Activated T-cell treated with anti-CD3 and anti-CD28 coated beads, Interleukin-2, amount 50 U/mL, for 24 hours (primary cell): ENCODE results near the gene PRKCZ.
"Not testable (repeated sequence)": the region's sequence is repeated elsewhere in the genome, so short reads cannot be mapped to it uniquely, and the experiment has no call there.

Experiments
- DNase-seq: peaks from one replicate; pipeline ENCODE4 v3.0.0-alpha.2; 2020
- H3K27ac Mint-ChIP-seq: 2 replicates; pipeline ENCODE4 v1.8.0; 2020; ENCODE audit warnings: mild to moderate bottlenecking, mixed read lengths
- H3K27me3 Mint-ChIP-seq: 2 replicates; pipeline ENCODE4 v1.8.0; 2020; ENCODE audit warnings: mixed read lengths
- H3K36me3 Mint-ChIP-seq: 2 replicates; pipeline ENCODE4 v1.8.0; 2020; ENCODE audit warnings: low read depth, mixed read lengths
- H3K4me1 Mint-ChIP-seq: 2 replicates; pipeline ENCODE4 v1.8.0; 2020; ENCODE audit warnings: low read depth, mixed read lengths
- H3K4me3 Mint-ChIP-seq: 2 replicates; pipeline ENCODE4 v1.8.0; 2020; ENCODE audit warnings: mild to moderate bottlenecking, moderate library complexity, mixed read lengths
- H3K9me3 Mint-ChIP-seq: 2 replicates; pipeline ENCODE4 v1.8.0; 2020; ENCODE audit warnings: mixed read lengths

PRKCZ gene

GRCh38 chr1:2135941-2136340 lies 85.7 kb downstream of the PRKCZ start:
- Mint-ChIP-seq H3K27me3 (no peaks in the 10 kb centered on the region), H3K9me3 (no peaks in the 10 kb centered on the region), H3K27ac (no peak overlapping the region), H3K4me3 (no peak overlapping the region), H3K36me3 (no peaks in the 10 kb centered on the region), H3K4me1 (peaks cover 22% of the 10 kb centered on the region)
- no peak for DNase-seq

DNA sequence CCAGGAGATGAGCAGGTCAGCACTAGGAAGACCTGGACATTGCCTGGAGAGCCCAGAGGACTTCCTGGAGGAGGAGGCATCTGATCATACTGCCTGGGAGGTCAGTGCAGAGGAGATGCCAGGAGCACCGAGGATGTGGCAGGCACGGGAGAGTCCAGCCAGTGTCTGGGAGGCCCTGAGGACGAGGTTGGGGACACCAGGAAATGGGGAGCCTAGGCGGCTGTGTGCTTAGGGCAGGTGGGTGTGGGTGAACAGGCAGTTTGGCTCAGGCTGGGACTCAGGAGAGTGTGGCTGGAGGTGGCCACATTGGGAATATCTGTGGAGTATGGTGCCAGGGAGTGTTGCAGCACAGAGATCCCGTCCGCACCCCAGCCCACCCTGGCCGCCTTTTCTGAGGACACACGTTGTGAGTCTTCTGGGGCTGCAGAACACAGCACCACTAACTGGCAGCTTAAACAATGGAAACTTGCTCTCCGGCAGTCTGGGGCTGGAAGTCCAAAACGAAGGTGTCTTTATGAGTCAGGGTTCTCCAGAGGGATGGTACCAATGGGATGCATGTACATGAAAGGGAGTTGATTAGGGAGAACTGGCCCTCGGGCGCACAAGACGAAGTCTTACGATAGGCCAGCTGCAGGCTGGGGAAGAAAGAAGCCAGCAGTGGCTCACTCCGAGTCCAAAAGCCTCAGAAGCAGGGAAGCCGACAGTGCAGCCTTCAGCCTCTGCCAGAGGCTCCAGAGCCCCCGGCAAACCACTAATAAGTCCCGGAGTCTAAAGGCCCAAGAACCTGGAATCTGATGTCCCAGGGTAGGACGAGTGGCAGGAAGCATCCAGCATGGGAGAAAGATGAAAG lies 86.4 kb downstream of the PRKCZ start:
- Mint-ChIP-seq H3K27ac (no peak overlapping the region), H3K36me3 (no peaks in the 10 kb centered on the region), H3K27me3 (no peaks in the 10 kb centered on the region), H3K9me3 (no peaks in the 10 kb centered on the region), H3K4me1 (peaks cover 20% of the 10 kb centered on the region), H3K4me3 (no peak overlapping the region)
- DNase-seq: no peak

- Mint-ChIP-seq H3K4me1 (peaks cover 15% of the 10 kb centered on the region), H3K27ac (no peak overlapping the region)
These were observed 87.3 kb downstream of the PRKCZ start for GRCh38 chr1:2137257-2138121.

DNA sequence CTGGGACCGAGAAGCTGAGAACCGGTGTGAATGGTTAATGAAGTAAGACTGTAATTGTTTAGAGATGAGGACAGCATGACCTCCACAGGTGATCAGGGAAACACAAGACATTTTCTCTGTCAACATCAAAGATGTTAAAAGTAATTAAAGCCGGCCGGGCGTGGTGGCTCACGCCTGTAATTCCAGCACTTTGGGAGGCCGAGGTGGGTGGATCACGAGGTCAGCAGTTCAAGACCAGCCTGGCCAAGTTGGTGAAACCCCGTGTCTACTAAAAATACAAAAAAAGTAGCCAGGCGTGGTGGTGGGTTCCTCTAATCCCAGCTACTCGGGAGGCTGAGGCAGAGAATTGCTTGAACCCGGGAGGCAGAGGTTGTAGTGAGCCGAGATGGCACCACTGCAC lies 88.9 kb downstream of the PRKCZ start:
- not testable (repeated sequence) for H3K27ac Mint-ChIP-seq, H3K4me1 Mint-ChIP-seq, H3K27me3 Mint-ChIP-seq, DNase-seq, H3K36me3 Mint-ChIP-seq, H3K4me3 Mint-ChIP-seq, H3K9me3 Mint-ChIP-seq

More at GRCh38 chr1:2137257-2138121, 87.3 kb downstream of the PRKCZ start:
- Mint-ChIP-seq H3K27me3 (no peaks in the 10 kb centered on the region), H3K4me3 (no peak overlapping the region), H3K9me3 (no peaks in the 10 kb centered on the region), H3K36me3 (no peaks in the 10 kb centered on the region)
- no peak for DNase-seq

DNA sequence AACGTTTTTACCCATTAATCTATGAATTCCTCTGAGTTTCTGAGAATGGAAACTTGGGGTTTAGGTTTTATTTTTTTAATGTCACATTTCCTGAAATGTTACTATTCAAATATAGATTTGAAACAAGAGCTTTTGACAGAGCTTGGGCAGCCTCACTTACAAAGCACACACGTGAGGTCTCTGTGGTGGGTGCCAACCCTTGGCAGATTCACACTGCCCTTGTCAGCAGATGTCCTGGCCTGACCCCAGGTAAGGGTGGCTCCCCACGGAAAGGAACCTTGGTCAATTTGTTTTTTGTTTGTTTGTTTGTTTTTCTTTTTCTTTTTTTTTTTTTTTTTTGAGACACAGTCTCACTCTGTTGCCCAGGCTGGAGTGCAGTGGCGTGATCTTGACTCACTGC lies 90.8 kb downstream of the PRKCZ start:
- DNase-seq: no peak
- Mint-ChIP-seq H3K27me3 (no peaks in the 10 kb centered on the region), H3K36me3 (no peaks in the 10 kb centered on the region), H3K4me3 (no peak overlapping the region), H3K4me1 (peaks cover 8% of the 10 kb centered on the region), H3K9me3 (no peaks in the 10 kb centered on the region), H3K27ac (no peak overlapping the region)

- Mint-ChIP-seq H3K36me3 (no peaks in the 10 kb centered on the region), H3K4me3 (no peak overlapping the region)
These were observed 93.7 kb downstream of the PRKCZ start for GRCh38 chr1:2143814-2144500.

GRCh38 chr1:2144501-2145090 lies 94.4 kb downstream of the PRKCZ start:
- H3K9me3 Mint-ChIP-seq: no peaks in the 10 kb centered on the region
- H3K27me3 Mint-ChIP-seq: no peaks in the 10 kb centered on the region
- peaks cover 8% of the 10 kb centered on the region for H3K4me1 Mint-ChIP-seq
- H3K27ac Mint-ChIP-seq: no peak overlapping the region
- no peak overlapping the region for H3K4me3 Mint-ChIP-seq
- H3K36me3 Mint-ChIP-seq: no peaks in the 10 kb centered on the region
- DNase-seq: no peak

More at GRCh38 chr1:2143814-2144500, 93.7 kb downstream of the PRKCZ start:
- Mint-ChIP-seq H3K9me3 (no peaks in the 10 kb centered on the region), H3K27me3 (no peaks in the 10 kb centered on the region), H3K4me1 (peaks cover 8% of the 10 kb centered on the region), H3K27ac (no peak overlapping the region)
- no peak for DNase-seq

GRCh38 chr1:2145946-2146835 lies 96.0 kb downstream of the PRKCZ start:
- Mint-ChIP-seq H3K27me3 (no peaks in the 10 kb centered on the region), H3K27ac (no peak overlapping the region), H3K4me3 (no peak overlapping the region), H3K4me1 (peaks cover 4% of the 10 kb centered on the region), H3K9me3 (no peaks in the 10 kb centered on the region), H3K36me3 (peaks cover 2% of the 10 kb centered on the region)
- no peak for DNase-seq

GRCh38 chr1:2146836-2147517 lies 96.8 kb downstream of the PRKCZ start:
- Mint-ChIP-seq H3K9me3 (no peaks in the 10 kb centered on the region), H3K27me3 (no peaks in the 10 kb centered on the region), H3K27ac (no peak overlapping the region), H3K4me1 (peaks cover 7% of the 10 kb centered on the region), H3K4me3 (no peak overlapping the region), H3K36me3 (peaks cover 5% of the 10 kb centered on the region)
- no peak for DNase-seq

GRCh38 chr1:2147869-2148268 lies 97.7 kb downstream of the PRKCZ start:
- DNase-seq, H3K27me3 Mint-ChIP-seq: not testable (repeated sequence)

DNA sequence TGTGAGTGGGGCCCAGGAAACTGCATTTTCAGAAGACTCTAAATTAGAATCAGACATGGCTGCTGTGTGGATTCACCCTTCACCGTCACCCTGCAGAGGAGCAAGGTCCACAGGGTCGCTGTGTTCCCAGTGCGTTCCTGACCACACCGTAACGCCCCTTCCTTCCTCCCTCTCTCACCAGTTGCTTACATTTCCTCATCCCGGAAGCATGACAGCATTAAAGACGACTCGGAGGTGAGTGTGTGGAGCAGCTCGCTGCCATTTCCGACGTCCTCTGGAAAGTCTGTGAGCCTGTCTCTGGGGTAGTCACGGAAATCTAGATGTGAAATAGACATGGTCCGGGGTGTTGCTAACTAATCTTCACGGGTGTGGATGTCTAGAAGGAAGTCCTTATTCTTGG lies 98.5 kb downstream of the PRKCZ start:
- Mint-ChIP-seq H3K36me3 (peaks cover 7% of the 10 kb centered on the region), H3K4me1 (peaks cover 20% of the 10 kb centered on the region), H3K4me3 (no peak overlapping the region), H3K27ac (no peak overlapping the region), H3K9me3 (no peaks in the 10 kb centered on the region), H3K27me3 (no peaks in the 10 kb centered on the region)
- peak; percentile 62 for DNase-seq

More at GRCh38 chr1:2147869-2148268, 97.7 kb downstream of the PRKCZ start:
- not testable (repeated sequence) for H3K27ac Mint-ChIP-seq, H3K9me3 Mint-ChIP-seq, H3K4me3 Mint-ChIP-seq, H3K36me3 Mint-ChIP-seq
- H3K4me1 Mint-ChIP-seq: peaks cover 12% of the 10 kb centered on the region

DNA sequence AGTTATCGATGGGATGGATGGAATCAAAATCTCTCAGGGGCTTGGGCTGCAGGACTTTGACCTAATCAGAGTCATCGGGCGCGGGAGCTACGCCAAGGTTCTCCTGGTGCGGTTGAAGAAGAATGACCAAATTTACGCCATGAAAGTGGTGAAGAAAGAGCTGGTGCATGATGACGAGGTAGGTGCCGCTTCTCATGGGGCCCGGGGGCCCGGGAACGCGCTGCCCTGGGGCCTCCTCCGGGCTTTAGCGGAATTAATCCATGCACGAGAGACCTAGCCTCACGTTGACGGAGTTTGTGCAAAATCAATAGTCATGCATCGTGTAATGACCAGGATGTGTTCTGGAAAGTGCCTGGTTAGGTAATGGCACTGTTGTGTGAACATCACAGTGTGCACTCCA lies 100.6 kb downstream of the PRKCZ start:
- Mint-ChIP-seq H3K27ac (no peak overlapping the region), H3K27me3 (no peaks in the 10 kb centered on the region), H3K4me1 (peaks cover 22% of the 10 kb centered on the region), H3K36me3 (peaks cover 11% of the 10 kb centered on the region), H3K4me3 (no peak overlapping the region), H3K9me3 (peaks cover 6% of the 10 kb centered on the region)
- no peak for DNase-seq

DNA sequence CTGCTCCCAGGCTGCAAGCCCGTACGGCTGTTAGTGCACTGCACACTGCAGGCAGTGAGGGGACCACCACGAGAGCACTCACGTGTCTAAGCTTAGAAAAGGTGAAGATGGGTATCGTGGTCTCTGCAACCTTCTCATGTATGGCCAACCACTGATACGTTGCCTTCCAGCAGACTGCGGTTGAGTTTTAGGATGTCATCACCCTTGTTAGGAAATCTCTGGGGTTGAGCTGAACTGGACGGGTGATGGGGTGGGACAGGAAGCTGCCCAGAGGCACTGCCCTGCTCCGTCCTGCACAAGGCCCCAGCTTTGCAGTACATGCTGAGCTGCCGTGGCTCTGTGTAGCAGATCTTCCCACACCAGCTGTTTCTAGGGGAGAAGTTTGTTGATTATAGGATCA lies 101.0 kb downstream of the PRKCZ start:
- DNase-seq: no peak
- Mint-ChIP-seq H3K4me3 (no peak overlapping the region), H3K27ac (no peak overlapping the region), H3K9me3 (peaks cover 6% of the 10 kb centered on the region), H3K36me3 (peaks cover 16% of the 10 kb centered on the region), H3K27me3 (no peaks in the 10 kb centered on the region), H3K4me1 (peaks cover 22% of the 10 kb centered on the region)
